Measurements from ENCODE around the gene RSF1. TPM values are rescaled to one million over a fixed set of nuclear protein-coding genes. Genes with fewer than 3 reads are reported as not detected.
"Not testable (repeated sequence)": the region's sequence is repeated elsewhere in the genome, so short reads cannot be mapped to it uniquely, and the experiment has no call there.

Gene RSF1
- total RNA-seq, 2 donors from 2014 or later = 37.6 to 45.7 TPM

DNA sequence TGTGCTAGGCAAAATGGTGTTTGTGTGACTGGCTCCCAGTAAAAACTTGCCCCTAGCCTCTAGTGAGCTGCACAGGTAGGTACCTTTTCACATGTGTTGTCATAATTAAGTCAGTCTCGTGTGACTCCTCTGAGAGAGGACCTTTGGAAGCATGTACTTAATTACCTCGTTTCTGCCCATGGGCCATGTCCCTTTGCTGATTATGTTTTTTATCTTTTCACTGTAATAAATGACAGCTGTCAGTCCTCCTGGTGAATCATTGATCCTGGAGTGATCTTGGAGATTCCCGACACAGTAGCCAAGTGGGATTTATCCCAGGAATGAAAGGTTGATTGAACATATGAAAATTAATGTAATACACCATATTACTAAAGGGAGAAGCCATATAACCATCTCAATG, 170.4 kb downstream of the RSF1 start:
- intact Hi-C loops (cut with DNase I) = no loop called here
- ATAC-seq (no peak), DNase-seq (no peak)

DNA sequence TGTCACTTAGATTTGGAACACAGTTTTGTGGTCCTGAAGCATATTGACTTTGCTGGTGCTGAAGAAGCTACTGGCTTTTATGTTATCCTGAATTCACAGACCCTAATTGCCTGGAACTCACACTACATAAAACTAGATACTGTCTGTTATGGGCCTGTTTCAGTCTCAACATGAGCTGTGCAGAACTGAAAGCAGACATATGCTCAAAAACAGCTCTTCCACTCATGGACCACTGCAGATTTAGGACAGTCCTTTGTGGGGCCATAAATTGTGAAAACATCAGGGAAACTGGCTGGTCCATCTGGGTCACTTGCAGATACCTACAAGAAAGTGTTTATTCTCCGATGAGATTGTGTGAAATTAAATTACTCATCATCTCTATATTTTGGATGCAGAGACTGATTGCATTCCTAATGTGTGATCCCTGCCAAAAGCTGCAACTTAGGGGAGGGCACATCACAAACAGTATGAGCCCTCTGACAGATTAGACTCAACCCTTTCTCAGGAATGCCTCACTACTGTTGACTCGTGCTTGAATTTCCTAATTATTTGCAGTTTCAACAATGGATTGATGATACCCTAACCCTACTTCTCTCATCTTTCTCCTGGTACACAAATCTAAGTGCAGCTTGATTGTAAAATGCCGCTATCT, 172.7 kb downstream of the RSF1 start:
- intact Hi-C loops (cut with DNase I) = no loop called here
- ATAC-seq = peak in 1 of 2 donors; percentile 71
- DNase-seq = no peak

DNA sequence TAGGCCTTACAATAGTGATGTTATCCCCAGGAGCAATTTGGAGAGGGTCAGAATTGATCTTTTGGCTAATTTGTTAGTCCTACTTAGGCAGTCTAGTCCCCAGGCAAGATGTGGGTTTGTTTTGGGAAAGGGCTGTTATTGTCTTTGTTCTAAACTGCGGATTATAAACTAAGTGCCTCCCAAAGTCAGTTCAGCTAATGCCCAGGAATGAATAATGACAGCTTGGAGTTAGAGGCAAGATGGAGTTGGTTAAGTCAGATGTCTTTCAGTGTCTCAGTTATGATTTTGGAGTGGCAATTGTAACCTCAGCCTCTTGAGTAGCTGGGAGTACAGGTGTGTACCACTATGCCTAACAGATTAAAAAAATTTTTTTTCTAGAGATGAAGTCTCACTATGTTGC, 175.6 kb downstream of the RSF1 start:
- no peak for ATAC-seq
- intact Hi-C loops (cut with DNase I) = no loop called here
- DNase-seq = no peak

DNA sequence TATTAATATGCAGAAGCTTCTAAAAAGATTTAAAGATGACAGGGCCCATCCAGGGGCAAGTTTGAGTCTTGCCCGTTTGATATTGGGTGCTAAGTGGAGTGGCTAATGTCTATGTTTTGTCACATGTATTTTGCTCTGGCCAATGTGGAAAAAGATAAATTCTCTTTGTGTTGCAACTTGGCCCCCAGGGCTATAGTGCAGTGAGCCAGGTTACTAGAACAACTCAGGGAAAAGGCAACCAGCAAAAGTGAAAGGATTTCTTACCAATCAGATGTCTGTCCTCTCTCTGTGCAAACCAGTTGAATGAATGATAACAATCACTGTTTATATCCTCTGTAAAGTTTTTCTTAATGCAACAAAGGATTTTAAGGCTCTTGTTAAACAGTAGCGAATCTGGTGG, 178.3 kb downstream of the RSF1 start:
- no peak for ATAC-seq
- intact Hi-C loops (cut with DNase I) = no loop called here
- no peak for DNase-seq

DNA sequence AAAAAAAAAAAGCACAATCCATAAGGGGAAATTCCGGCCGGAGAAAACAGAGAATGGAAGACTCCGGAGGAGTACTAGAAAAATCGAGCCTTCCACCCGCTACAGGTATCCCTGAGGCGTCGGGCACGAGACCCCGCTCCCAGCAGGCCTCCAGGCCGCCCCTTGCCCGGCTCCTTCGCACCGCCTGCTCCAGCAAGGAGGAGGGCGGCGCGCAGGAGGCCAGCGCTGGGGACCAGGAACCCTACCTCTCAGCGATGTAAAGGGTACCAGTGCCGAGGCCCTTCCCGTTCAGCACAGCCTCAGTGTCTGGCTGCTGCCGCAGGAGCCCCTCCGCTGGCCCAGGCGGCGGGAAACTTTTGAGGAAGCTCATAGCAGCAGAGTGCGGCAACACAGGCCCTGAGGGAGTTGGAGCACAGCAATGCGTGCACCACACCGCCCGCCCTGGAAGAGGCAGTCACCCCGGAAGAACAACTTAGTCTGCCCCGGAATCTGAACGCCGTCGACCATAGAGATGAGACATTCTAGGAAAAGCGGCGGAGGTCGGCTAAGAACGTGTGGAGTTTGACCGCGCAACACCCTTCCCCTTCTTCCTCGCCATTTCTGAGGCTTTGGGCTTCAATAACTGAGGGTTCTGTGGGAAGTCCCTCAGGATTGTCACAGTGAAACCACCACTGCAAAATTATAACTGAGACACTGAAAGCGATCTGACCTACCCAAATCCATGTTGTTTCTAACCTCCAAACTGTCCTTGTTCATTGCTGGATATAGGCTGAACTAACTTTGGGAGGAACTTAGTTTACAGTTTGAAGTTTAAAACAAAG, 183.0 kb downstream of the RSF1 start, which contains the start of gene CLNS1A:
CLNS1A (minus strand) TSS at position 450 of the 821 bp plus-strand sequence; CDS start at position 370, 80 bp downstream.
- DNase-seq = peak; percentile 87
- peak; percentile 99 for ATAC-seq
- intact Hi-C loops (cut with DNase I) = no loop called here

DNA sequence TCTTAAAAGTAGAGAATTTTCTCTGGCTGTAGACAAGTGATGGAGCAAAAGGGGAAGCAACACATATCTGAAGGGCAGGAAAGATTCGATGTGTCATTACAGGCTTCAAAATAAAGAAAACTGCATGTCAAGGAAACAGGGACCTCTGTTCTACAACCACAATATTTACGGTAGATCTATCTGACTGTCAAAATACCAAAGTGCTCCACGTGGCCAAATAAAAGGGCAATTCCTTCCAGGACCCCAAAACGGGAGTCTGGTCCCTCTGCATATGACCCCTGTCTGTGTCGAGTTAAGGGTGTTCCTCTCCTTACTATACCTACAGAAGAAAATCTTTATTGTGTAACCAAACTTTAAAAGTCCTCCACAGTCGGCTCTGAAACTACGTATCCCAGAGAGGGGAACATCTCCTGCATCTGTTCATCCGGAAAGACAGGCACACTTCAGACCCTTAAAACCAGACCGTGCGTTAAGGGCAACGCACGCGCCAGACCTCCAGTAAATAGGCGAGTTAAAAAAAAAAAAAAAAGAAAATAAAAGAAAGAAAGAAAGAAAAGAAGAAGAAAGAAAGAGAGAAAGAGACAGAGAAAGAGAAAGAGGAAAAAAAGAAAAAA, 183.7 kb downstream of the RSF1 start:
- no peak for DNase-seq
- intact Hi-C loops (cut with DNase I) = no loop called here

DNA sequence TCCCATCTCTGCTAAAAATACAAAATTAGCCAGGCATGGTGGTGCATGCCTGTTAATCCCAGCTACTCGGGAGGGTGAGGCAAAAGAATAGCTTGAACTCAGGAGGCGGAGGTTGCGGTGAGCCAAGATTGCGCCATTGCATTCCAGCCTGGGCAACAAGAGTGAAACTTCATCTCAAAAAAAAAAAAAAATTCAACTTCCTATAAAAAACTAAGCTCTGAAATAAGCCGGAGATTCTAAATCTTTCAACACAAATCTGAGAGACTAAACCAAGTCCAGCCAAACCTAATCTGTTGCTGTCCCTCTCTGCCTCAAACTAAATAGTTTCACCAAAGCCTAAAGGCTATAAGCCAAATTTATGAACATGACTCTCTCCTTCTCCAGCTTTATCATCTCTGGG, 186.6 kb downstream of the RSF1 start:
- DNase-seq; ATAC-seq; intact Hi-C loops (cut with DNase I): not testable (repeated sequence)

More for the DNA sequence above, 183.7 kb downstream of the RSF1 start:
- ATAC-seq = no peak

DNA sequence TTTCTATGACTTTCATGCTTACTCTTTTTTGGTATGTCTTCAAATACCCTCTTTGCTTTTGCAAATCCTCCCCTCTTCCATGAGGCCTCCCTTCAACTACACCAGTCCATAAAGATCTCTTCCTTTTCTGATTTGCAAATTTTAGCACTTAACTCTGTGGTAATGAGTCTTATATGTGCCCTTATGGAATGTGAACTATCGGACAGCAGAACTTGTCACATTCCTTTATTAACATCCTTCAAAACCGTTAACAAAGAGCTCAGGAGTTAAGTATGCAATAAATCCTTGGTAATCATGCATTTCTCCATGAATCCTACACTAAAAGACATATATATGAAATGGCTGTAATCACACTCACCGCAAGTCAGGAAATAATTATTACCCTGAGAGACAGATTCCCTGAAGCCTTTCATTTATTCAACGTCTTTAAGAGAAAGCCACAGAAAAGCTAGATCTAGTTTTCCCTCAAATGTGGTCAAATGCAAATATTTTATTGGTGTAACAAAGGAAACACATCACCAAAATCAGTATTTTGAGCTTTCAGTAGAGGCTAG, 190.3 kb downstream of the RSF1 start:
- intact Hi-C loops (cut with DNase I) = no loop called here
- DNase-seq (no peak), ATAC-seq (no peak)

DNA sequence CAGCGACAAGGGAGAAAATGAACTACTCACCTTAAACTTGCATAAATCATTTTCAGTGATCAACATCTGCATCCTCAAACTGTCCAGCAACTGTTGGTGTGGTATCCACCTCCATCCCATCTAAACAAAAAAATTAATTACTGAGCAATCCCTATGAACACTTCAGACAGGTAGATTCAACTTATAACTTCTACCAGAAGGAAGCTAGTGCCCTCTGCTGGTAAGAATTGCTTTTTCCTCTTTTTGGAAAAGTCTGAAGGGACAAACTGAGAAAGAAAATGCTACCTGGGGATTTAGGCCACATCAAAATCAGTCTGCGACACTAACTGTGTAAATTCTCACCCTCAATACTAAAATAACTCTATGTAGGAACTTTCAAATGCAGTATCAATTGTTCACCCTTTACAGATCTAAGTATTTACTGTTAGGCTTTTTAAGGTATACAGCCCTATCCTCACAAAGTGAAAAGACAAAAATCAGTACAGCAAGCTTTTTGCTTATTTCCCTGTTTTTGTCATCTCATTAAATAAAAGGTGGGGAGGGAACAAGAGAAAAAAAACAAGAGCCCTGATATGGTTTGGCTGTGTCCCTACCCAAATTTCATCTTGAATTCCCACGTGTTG, 200.8 kb downstream of the RSF1 start:
- no peak for DNase-seq
- intact Hi-C loops (cut with DNase I) = no loop called here
- ATAC-seq = no peak

DNA sequence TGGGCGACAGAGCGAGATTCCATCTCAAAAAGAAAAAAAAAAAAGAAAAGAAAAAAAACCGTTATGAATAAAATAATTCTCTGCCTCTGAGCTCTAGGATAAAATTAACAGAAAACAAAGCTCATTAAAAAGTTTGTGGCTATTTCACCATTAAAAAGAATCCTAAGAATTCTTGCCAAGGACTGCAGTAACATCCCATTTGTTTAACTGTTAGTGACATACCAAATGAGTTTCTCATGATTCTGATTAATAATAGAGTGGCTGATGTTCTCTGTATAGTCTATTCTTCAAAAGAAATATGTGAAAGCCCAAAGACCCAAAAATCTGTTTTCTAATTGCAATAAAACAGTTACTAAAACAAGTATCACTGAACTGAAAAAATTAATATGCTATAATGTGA, 202.6 kb downstream of the RSF1 start:
- DNase-seq = no peak
- intact Hi-C loops (cut with DNase I) = no loop called here
- ATAC-seq = no peak

DNA sequence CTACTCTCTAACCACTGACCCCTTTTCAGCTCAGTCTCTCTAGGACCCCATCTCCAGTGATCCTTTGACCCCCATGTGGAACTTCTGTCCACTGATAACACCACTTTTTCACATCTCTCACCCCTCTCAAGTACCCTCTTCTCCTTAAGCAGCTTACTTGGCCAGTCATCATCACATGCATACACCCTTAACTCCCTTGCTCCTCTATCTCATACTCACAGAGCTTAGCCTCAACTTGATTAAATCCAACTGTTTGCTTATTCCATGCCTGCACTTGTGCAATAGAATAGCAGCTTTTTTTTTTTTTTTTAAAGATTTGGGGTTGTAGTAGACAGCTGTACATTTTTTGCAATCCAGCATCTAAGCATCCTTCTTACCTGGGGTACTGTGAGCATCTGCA, 208.6 kb downstream of the RSF1 start:
- ATAC-seq = no peak
- intact Hi-C loops (cut with DNase I) = no loop called here

More for the DNA sequence above, 208.6 kb downstream of the RSF1 start:
- no peak for DNase-seq

Other genes with a start within 250 kb of the RSF1 start
- under 1 TPM; 0.73 to 0.94 TPM for gene AQP11, start 230.8 kb downstream of the RSF1 start, total RNA-seq
- 10 to 100 TPM; 58.6 to 64.5 TPM for gene CLNS1A, start 182.9 kb downstream of the RSF1 start, total RNA-seq
- 10 to 100 TPM; 70.9 to 77.5 TPM for gene AAMDC, start 422 bp upstream of the RSF1 start, total RNA-seq
- 10 to 100 TPM; 15.9 to 17.7 TPM for gene INTS4, start 173.9 kb upstream of the RSF1 start, total RNA-seq
- gene KCTD14, start 202.6 kb upstream of the RSF1 start, total RNA-seq = 1 to 10 TPM in 1 of 2 donors, under 1 TPM in 1; 0.94 to 1.3 TPM
- gene THRSP, start 243.1 kb upstream of the RSF1 start, total RNA-seq = 10 to 100 TPM; 34.6 to 88.4 TPM